ENCODE results near the gene ODAD4. TPM values are rescaled to one million over a fixed set of nuclear protein-coding genes. Genes with fewer than 3 reads are reported as not detected.

The ODAD4 gene
- total RNA-seq, 1 donor from 2014 or later, result 1.0 TPM

DNA sequence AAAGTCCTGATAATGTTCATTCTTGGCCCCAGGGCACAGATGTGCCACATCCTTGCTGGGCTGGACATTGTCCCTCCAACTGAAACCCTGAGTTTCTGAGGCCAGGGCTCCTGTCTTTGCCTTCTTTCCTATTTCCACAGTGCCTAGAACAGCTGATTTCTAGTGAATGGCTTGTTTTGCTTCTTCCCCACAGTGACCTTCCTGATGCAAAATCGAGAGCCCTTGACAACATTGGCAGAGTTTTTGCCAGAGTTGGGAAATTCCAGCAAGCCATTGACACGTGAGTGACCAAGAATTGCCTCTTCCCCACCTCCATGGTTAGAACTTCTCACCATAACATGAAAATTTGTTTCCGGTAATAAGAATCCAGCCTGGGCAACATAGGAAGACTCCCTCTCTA lies 14.5 kb downstream of the ODAD4 start:
- Histone ChIP-seq H3K36me3 (no peaks in the 10 kb centered on the region), H3K4me1 (peaks cover 6% of the 10 kb centered on the region), H3K27ac (peak overlapping the region; percentile 58), H3K27me3 (no peaks in the 10 kb centered on the region), H3K9me3 (no peaks in the 10 kb centered on the region), H3K4me3 (no peak overlapping the region)
- DNase-seq, result no peak
- TF ChIP-seq, protein P1, sequence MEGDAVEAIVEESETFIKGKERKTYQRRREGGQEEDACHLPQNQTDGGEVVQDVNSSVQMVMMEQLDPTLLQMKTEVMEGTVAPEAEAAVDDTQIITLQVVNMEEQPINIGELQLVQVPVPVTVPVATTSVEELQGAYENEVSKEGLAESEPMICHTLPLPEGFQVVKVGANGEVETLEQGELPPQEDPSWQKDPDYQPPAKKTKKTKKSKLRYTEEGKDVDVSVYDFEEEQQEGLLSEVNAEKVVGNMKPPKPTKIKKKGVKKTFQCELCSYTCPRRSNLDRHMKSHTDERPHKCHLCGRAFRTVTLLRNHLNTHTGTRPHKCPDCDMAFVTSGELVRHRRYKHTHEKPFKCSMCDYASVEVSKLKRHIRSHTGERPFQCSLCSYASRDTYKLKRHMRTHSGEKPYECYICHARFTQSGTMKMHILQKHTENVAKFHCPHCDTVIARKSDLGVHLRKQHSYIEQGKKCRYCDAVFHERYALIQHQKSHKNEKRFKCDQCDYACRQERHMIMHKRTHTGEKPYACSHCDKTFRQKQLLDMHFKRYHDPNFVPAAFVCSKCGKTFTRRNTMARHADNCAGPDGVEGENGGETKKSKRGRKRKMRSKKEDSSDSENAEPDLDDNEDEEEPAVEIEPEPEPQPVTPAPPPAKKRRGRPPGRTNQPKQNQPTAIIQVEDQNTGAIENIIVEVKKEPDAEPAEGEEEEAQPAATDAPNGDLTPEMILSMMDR (IDR thresholded peaks at IDR 0.05), result no peak
- ATAC-seq, result peak; percentile 42
- intact Hi-C loops (cut with DNase I), result no loop called here

DNA sequence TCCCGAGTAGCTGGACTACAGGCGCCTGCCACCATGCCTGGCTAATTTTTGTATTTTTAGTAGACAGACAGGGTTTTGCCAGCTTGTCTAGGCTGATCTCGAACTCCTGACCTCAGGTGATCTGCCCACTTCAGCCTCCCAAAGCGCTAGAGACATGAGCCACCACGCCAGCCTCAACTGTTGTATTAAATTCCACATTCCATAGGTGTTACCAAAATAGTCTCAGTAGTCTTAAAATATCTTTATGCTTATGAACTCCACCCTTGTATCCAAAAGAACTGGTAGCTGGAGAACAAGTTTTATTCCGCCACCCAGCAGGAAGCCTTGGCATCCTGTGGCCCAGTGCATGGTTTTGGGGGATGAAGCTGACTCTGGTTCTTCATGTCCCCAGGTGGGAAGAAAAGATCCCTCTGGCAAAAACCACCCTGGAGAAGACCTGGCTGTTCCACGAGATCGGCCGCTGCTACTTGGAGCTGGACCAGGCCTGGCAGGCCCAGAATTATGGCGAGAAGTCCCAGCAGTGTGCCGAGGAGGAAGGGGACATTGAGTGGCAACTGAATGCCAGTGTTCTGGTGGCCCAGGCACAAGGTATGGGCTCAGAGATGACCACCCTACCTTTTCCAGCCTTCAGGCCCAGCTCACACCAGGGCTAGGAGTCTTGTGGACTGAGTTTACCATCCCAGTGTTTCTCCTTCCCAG lies 18.5 kb downstream of the ODAD4 start:
- TF ChIP-seq, protein P1 (IDR thresholded peaks at IDR 0.05), result no peak
- DNase-seq (no peak), ATAC-seq (no peak)
- no peak overlapping the region for H3K27ac ChIP-seq
- H3K4me1 ChIP-seq, result no peaks in the 10 kb centered on the region
- no peaks in the 10 kb centered on the region for H3K9me3 ChIP-seq
- H3K36me3 ChIP-seq, result no peaks in the 10 kb centered on the region
- no peaks in the 10 kb centered on the region for H3K27me3 ChIP-seq
- H3K4me3 ChIP-seq, result no peak overlapping the region
- intact Hi-C loops (cut with DNase I), result no loop called here

GRCh38 chr17:41956522-41956921 lies 26.1 kb downstream of the ODAD4 start:
- Histone ChIP-seq H3K4me3 (no peak overlapping the region), H3K36me3 (no peaks in the 10 kb centered on the region), H3K27ac (no peak overlapping the region), H3K9me3 (no peaks in the 10 kb centered on the region), H3K27me3 (no peaks in the 10 kb centered on the region), H3K4me1 (no peaks in the 10 kb centered on the region)
- TF ChIP-seq, protein P1 (IDR thresholded peaks at IDR 0.05), result no peak
- DNase-seq (no peak), ATAC-seq (no peak)
- intact Hi-C loops (cut with DNase I), result no loop called here

- Histone ChIP-seq H3K36me3 (no peaks in the 10 kb centered on the region), H3K27me3 (no peaks in the 10 kb centered on the region), H3K4me1 (no peaks in the 10 kb centered on the region), H3K9me3 (no peaks in the 10 kb centered on the region), H3K4me3 (no peak overlapping the region), H3K27ac (no peak overlapping the region)
- TF ChIP-seq, protein P1 (IDR thresholded peaks at IDR 0.05), result no peak
- intact Hi-C loops (cut with DNase I), result no loop called here
- ATAC-seq (no peak), DNase-seq (no peak)
Observed at GRCh38 chr17:41957031-41957868, 26.8 kb downstream of the ODAD4 start.

GRCh38 chr17:41957869-41958439 lies 27.5 kb downstream of the ODAD4 start:
- no peak overlapping the region for H3K4me3 ChIP-seq
- intact Hi-C loops (cut with DNase I), result no loop called here
- H3K27me3 ChIP-seq, result no peaks in the 10 kb centered on the region
- no peaks in the 10 kb centered on the region for H3K36me3 ChIP-seq
- no peak overlapping the region for H3K27ac ChIP-seq
- ATAC-seq, result no peak
- H3K4me1 ChIP-seq, result no peaks in the 10 kb centered on the region
- no peaks in the 10 kb centered on the region for H3K9me3 ChIP-seq
- TF ChIP-seq, protein P1 (IDR thresholded peaks at IDR 0.05), result no peak
- DNase-seq, result no peak
